Lower leg skin (tissue), 4 donors: ENCODE results near the gene ATP6V1D. TPM values are rescaled to one million over a fixed set of nuclear protein-coding genes. Genes with fewer than 3 reads are reported as not detected.

ENCODE experiments used
- DNase-seq, 2 donors: peaks; one replicate each; pipeline ENCODE4 v3.0.0-alpha.2; 2019; ENCODE audit warnings: low spot score in 2 of 2
- H3K4me3 ChIP-seq: fragments of 200-600 bp; sonication (generic); 2 replicates; pipeline ENCODE4 v1.5.1; 2017; ENCODE audit warnings: mild to moderate bottlenecking, low read depth; ENCODE audit not compliant: poor library complexity, severe bottlenecking
- CTCF ChIP-seq, 3 donors: fragments of 450-650 bp; IDR thresholded peaks; one replicate each; pipeline ENCODE4 v1.5.1; 2016; ENCODE audit warnings: antibody characterized with exemption in 3 of 3, mild to moderate bottlenecking in 3 of 3, moderate library complexity in 2 of 3
- POLR2A ChIP-seq, 2 donors: fragments of 450-650 bp; IDR thresholded peaks; one replicate each; pipeline ENCODE4 v1.6.1; 2016 to 2017; ENCODE audit warnings: antibody characterized with exemption in 2 of 2, mild to moderate bottlenecking in 1 of 2, moderate library complexity in 1 of 2
- WGBS, 2 donors: methylation state at CpG; one replicate each; pipeline ENCODE4 v1.1.5; 2018; 5-methylcytosine and 5-hydroxymethylcytosine counted together
- intact Hi-C: fragments of 100-400 bp; cut with DNase I; formaldehyde crosslinking; loops from one replicate; pipeline ENCODE4 v1.15.0; 2023; ENCODE audit warnings: low total_unique reads
- total RNA-seq, 4 donors: library from RNA; depleted of rRNA; stranded (reverse); fragments of >200 nt; gene quantifications; one replicate each; pipeline ENCODE4 v1.1.0, GENCODE V29; 2016

The ATP6V1D gene
- total RNA-seq, 4 donors from 2014 or later = 64.9 to 80.0 (median 74.7) TPM

- DNase-seq = no peak
- TF ChIP-seq POLR2A (IDR thresholded peaks at IDR 0.05) (no peak), CTCF (IDR thresholded peaks at IDR 0.05) (no peak)
- H3K4me3 ChIP-seq = no peak overlapping the region
- 76 to 81% methylated on average over 5 of the region's 5 CpGs for WGBS, 2 donors
- intact Hi-C loops = no loop called here
Observed at GRCh38 chr14:67395876-67396189, 36.2 kb upstream of the ATP6V1D start.

DNA sequence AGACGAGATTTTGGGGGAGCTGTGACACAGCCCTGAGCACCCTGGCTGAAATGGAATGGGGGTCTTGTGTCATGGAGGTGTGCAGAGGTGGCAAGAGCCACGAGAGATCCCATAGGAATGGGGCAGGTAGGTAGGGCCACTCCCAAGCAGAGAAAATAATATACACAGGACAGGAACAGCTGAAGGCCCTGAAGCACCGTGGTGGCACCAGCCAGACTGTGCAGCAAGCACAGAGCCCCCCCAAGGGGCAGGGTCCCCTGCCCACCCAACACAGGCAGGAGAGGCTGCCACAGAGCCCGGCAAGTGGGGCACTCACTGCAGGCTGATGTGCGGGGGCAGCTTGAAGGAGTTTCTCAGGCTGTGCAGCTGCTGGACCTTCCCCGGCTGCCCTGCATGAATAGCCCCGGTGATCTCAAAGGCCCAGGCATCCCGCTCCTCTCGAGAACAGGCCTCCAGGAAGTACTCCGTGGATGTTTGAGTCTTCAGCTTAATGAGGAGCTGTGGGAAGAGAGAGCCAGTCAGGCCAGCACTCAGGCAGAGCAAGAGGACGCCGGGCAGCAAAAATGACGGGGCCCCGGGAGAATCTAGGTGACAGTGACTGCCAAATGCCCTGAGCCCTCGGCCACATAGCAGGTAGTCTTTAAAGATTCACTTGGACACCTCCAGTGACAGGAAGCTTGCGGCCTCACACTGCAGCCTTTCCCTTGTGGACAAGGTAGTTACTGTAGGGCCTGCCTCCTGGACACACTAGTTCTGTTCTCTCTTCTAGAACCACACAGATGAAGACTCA, 35.7 kb upstream of the ATP6V1D start:
- DNase-seq = no peak
- WGBS, 2 donors = 77 to 79% methylated on average over 13 to 16 of the region's 16 CpGs
- intact Hi-C loops = no loop called here
- H3K4me3 ChIP-seq = no peak overlapping the region
- TF ChIP-seq CTCF (IDR thresholded peaks at IDR 0.05) (no peak), POLR2A (IDR thresholded peaks at IDR 0.05) (no peak)

- intact Hi-C loops = no loop called here
- WGBS, 2 donors = 78 to 88% methylated on average over 6 of the region's 6 CpGs
- no peak for DNase-seq
- TF ChIP-seq POLR2A (IDR thresholded peaks at IDR 0.05) (no peak), CTCF (IDR thresholded peaks at IDR 0.05) (no peak)
- no peak overlapping the region for H3K4me3 ChIP-seq
Observed at GRCh38 chr14:67393689-67394088, 34.1 kb upstream of the ATP6V1D start.

DNA sequence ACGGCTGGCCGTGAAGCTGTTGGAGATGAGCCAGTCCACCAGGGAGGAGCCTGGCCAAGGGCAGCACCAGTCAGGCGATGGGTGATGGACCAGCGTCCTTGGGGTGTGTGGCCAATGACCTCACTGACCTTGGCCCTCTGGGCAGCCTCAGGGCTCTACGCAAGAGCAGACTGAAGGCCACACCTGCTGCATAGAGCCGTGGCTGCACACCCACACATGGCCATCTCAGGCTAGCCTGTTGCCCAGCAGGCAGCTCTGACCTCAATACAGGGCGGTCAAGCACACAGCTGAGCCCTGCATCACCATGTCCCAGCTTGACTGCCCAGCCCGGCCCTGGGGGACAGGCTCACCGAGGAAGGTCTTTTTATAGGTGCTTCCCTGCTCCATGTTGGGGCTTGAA, 33.2 kb upstream of the ATP6V1D start:
- 72 to 73% methylated on average over 8 to 9 of the region's 9 CpGs for WGBS, 2 donors
- no peak overlapping the region for H3K4me3 ChIP-seq
- intact Hi-C loops = no loop called here
- TF ChIP-seq POLR2A (IDR thresholded peaks at IDR 0.05) = no peak
- no peak for TF ChIP-seq CTCF (IDR thresholded peaks at IDR 0.05)
- no peak for DNase-seq

DNA sequence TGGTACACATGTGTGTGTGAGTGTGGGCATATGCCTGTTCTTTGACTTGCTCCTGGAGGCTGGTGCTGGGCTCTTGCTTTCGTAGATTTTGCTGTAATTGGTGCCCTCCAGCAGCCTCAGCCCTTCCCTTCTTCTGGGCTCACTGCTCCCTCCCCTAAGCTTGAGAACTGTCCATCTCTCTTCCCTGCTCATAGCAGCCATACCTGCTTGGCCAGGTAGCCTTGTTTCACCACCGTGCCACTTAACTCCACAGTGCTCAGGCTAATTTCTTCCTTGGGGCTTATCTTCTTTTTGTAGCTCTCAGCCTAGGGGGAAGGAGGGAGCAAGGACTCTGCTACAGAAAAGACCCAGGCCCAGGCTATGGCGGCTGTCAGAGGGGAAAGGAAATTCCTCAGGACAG, 32.5 kb upstream of the ATP6V1D start:
- intact Hi-C loops = no loop called here
- no peak overlapping the region for H3K4me3 ChIP-seq
- 55 to 78% methylated on average over 3 of the region's 3 CpGs for WGBS, 2 donors
- TF ChIP-seq CTCF (IDR thresholded peaks at IDR 0.05) (no peak), POLR2A (IDR thresholded peaks at IDR 0.05) (no peak)
- DNase-seq = no peak

DNA sequence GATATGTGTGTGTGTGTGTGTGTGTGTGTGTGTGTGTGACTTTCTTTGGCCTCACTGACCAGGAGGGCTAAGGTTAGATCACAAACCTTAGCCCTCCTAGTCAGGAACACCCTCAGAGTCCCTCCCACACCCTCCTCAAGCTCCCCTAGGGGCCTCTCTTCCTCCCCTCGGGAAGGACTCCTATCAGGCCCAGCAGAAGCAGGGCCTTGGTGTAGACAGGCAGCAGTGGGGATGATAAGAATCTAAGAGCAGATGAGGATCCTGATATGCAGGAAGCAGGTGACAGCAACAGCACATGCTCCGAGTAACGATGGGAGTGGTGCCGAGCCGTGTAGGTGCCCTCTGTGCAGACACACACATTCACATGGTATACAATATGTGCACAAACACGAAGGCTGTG, 31.7 kb upstream of the ATP6V1D start:
- DNase-seq = no peak
- H3K4me3 ChIP-seq = no peak overlapping the region
- intact Hi-C loops = no loop called here
- TF ChIP-seq CTCF (IDR thresholded peaks at IDR 0.05) = no peak
- no peak for TF ChIP-seq POLR2A (IDR thresholded peaks at IDR 0.05)
- WGBS, 2 donors = 41 to 49% methylated on average over 6 of the region's 6 CpGs
